HG03039 (cell line): ENCODE measurements around the gene NPTX1.

Experiments used
- ATAC-seq: cut with Tn5 transposase; IDR thresholded peaks from one replicate; pipeline ENCODE4 v1.9.1; 2021; ENCODE audit warnings: mild to moderate bottlenecking, moderate library complexity; ENCODE audit not compliant: unreplicated experiment

Gene NPTX1

DNA sequence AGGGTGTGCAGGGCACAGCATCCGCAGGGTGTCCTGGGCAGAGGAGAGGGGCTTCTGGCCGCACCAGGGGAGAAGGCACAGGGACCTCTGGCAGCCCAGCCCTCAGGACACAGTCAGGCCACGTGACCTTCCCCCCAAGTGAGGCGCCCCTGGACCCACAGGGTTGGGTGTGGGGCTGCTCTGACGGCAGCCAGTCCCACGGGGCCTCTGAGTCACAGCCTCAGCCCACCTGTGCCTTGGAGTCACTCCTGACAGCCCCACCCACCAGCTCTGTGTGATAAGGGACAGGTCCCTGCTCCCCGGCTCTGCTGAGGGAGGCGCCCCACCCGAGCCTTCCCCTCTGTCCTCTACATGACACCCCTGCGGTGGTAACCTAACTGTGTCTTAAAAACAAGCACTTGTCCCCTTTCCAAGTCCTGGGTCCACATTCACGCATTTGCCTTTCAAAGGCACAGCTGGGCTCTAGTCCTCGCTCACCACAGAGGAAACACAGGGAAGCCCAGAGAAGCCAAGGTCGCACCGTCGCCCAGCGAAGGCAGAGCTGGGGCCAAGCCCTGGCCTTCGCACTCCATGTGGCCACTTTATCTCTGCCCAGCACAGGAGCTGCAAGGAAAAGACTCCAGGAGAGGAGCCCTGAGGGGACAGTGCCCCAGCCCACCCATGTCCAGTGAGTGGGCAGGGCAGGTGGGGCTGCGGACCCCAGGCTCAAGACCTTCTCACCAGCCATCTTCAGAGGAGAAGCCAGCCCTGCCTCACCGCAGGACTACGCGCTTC lies 5.1 kb upstream of the NPTX1 start:
- no peak for ATAC-seq

DNA sequence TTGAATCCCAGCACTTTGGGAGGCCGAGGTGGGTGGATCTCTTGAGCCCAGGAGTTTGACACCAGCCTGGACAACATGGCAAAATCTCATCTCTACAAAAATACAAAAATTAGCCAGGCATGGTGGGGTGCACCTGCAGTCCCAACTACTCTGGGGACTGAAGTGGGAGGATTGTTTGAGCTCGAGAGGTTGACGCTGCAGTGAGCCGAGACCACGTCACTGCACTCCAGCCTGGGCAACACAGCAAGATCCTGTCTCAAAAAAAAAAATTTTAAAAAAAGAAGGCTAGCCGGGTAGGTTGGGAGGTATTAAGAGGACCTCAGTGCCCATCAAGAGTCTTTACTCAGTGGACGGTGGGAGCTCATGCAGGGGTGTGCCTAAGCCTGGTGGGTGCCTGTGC lies 3.8 kb upstream of the NPTX1 start:
- no peak for ATAC-seq

DNA sequence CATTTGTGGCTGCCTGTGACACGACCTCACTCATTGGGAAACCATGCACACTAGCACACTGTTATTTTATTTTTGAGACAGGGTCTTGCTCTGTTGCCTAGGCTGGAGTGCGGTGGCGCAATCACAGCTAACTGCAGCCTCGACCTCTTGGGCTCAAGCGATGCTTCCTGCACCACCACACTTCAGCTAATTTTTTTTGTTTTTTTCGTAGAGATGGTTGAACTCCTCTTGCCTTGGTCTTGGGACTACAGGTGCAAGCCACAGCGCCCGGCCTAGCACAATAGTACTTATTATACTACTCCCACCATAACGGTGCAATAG lies 2.8 kb upstream of the NPTX1 start:
- no peak for ATAC-seq

DNA sequence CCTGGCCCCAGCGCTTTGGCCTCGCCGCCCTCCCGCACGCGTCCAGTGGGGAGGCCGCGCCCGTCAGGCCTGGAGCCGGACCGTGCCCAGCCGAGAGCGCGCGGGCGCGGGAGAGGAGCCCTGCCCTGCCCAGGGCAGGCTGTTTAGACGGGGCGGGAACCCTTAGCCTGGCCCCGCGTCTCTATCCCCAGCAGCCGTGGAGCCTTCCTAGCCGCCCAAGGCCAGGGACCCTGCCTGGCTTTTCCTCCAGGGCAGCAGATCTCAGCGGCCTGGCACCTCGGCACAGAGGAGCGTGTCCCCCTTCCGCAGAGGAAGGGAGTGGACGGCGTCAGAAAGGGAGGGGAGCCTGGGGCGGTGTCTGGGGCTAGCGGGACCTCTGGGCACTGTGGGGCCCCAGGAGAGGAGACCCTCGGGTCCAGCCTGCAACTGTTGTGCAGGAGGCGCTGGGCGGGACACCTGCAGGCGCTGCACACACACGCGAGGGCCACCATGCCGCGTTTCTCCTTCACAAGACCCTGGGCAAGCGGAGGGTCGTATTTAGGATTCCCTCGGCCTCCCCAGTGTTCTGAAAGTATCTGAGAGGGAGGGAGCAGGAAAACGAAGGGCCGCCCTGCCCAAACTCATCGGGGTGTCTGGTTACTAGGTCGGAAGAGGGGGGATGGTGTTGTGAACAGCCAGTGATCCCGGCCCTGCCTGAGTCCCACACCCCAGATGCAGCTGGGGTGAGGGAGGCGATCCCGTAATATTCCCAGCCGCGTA lies 2.3 kb upstream of the NPTX1 start:
- no peak for ATAC-seq

DNA sequence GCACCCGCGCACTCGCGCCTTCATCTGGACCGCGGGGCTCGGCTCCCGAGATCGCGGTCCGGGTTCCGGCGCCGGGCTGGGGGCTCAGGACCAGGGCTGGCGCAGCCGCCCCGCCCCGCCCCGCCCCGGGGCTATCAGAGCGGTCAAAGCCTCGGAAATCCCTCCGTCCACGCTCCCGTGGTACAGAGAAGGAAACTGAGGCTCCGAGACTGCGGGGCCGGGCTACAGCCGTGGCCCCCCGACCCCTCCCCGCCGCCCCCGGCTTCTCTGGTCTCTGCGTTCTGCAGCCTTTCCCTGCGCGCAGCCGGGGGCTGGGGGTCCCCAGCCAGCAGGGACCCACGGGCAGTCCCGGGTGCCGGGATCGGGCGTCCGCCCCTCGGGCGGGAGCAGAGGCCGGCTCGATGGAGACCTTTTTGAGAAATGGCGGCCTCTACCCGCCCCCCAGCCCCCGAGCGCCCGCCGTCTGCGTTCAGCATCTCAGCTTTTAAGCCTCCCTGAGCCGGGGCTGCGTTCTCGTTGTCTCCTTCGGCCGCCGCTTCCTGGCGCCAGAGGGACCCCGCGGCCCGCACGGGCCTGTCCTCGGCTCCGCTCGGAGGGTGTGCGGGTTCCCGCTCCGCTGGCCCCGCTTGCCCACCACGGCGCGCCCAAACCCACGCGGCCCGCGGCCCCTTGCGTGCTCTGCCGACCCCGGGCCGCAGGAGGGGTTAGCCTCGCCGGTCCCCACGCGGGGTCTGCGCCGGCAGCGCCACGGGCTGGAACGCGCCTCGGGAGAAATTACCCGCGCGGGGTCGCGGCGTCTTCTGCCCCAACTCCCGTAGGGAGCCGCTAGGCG lies 1.5 kb upstream of the NPTX1 start:
- ATAC-seq: no peak

DNA sequence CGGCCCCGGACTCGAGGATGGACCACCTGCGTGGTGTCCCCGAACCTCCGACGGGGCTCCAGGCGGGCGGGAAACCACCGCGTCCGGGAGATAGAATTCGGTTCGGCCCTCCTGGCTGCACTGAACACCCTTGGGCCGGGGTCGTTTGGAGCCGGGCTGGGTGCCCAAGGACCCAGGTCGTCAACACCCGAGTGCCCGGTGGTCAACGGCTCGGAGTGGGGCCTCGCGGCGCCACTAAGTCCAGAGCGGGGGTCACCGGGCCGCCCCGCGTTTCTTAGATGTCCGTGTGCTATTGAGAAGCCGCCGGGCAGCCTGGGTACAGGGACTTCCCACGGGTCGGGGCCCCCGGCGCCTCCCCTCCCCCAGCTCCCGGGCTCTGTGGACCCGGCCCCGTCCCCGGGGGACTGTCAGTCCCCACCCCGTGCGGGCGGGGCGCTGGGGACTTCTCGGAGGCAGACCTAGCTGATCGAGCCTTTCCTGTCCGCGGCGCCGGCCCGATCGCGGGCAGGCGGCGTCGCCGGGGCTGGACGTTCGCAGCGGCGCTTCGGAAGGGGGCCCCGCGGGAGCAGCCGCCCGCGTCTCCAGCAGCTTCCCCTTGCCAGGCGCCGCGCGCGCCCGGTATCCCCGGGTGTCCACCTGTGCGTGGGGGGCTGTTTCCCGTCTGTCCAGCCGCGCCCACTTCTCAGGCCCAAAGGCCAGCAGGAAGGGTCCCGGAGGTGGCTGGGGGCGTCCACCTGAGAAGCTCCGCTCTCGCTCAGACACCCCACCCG lies 655 bp upstream of the NPTX1 start:
- ATAC-seq: no peak

DNA sequence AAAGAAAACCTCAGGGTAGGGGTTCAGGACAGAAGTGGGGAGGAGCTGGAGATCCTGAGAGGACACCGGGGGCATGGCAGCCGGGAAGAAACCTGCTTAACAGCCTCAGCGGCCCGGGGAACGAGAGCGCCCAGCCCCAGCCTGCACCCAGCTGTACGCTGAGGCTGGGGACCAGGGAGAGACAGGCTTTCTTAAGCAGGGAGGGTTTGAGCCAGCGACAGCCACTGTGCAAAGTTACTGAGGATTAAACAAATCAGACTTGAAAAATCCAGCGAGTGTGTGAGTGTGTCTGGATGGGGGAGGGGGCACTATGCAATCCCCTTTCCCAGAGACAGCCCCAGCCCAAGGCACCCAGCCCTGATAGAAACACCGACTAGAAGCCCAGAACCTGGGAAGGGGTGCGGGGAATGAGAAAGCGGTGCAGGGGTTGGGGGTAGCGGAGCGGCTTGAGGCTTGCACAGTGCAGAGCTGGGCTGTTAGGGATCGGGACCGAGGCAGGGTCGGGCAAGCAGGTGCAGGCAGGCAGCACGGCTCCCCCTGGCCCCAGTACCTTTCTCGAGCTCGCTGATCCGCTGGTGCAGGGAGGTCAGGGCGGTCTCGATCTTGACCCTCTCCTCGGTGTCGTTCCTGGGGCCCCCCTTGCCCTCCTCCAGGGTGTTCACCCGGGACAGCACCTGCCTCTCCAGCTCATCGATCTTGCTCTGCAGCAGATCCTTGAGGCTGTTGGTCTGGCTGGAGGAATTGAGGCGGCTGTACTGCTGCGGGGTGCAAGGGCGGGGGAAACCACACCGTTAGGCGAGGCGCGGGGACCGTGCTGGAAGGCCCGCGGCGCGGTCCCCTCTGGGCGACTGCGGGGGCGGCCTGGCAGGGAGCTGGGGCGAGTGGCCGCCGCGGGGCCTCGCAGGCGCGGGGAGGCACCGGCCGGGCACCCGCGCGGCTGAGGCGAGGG lies 1.2 kb downstream of the NPTX1 start:
- no peak for ATAC-seq

DNA sequence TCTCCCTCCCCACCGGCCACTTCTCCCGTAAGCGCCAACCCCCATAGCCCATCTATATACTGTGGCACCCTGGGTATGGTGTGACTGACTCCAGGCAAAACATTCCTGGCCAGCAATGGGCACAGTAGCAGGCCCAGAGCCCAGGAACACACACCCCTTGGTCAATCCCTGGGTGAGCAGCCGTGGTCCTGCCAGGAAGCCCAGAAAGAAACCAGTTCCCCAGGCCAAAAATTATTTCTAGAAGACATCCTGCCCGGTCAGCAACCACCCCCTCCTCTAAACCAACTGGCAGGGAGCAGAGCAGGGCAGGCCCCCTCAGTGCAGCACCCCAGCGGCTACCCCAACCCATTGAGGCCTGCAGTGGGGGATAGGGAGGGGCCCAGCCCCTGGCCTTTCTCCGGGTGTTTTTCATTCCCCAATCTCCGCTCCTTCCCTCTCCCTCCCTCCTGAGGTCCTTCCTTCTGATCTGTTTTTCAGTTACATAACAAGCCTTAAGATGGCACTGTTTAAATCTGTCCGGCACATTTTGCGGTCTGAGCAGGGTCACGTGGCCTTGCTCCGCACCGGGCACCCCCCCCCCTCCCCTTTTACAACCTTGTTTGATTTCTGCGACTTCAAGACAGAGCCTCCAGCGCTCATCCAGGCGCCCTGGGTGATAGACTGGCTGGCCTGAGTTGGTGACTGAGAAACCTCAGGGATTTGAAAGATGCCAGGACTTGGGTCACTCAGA lies 2.0 kb downstream of the NPTX1 start:
- ATAC-seq: no peak

DNA sequence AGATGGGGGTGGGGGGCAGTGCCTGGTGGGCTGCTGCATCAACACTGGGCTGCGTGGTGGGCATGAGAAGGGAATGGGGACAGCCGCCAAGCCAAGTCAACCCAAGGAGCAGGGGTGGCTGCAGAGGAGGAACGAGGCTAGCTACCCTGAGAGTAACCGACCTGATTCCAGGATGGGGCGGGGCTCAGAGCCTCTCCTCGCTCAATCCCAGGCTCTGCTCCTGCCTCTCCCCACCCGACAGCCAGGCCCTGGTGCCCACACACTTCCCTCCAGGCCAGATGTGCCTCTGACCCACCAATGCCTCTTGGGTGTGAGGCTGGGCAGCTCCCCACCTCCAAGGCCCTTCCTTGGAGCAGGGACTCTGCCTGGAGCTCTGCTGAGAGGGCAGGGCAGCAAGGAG lies 2.7 kb downstream of the NPTX1 start:
- no peak for ATAC-seq

DNA sequence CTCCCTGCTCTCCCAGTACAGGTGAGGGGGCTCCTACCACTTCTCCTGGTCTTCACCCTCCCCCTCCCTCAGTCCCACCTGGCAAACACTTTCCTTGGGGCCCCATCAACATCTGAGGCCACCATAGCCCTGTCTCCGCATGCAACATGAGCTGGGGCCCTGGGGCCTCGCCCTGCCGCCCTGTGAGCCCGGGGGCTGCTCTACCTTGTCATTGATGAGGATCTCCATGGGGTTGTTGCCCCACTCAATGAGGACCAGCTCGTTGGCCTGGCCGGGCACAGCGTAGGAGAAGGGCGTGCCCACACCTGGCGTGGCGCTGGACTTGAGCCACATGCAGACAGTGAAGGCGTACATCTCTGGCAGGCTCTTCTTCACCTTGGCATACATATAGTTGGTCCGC lies 3.4 kb downstream of the NPTX1 start:
- no peak for ATAC-seq

DNA sequence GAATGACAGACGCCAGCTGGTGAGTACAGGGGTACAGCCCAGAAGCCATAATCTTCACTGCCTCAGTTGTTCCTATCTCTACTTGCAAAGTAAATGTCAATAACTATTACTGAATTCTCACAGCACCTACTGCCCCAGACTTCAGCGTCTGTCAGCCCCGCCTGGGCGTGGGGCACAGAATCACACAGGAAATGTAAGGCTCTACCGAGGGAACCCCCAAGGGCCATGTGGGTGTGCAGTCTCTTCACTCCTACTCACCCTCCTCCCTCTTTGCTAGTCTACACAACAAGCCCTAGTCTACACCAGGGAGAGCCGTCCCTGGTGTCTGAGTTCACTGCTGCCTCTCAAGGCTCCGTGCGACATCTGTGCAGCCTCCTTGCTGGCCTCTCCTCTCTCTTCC lies 4.5 kb downstream of the NPTX1 start:
- no peak for ATAC-seq

DNA sequence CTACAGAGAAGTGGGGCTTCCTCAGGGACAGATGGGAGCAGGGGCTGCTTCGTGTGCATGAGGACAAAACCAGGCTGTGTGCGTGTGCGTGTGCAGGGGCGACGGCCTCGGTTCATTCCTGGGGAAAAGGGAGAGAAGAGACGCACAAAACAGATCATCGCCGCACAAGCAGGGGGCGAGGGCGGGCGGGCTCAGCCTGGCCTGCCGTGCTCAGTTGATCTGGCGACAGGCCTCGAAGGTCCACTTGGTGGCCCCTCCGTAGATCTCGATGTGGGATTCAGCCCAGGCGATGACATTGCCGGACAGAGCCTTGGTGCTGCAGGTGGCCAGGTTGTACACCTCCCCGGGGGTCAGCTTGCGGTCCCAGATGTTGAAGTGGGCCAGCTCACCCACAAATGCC lies 5.8 kb downstream of the NPTX1 start:
- no peak for ATAC-seq

DNA sequence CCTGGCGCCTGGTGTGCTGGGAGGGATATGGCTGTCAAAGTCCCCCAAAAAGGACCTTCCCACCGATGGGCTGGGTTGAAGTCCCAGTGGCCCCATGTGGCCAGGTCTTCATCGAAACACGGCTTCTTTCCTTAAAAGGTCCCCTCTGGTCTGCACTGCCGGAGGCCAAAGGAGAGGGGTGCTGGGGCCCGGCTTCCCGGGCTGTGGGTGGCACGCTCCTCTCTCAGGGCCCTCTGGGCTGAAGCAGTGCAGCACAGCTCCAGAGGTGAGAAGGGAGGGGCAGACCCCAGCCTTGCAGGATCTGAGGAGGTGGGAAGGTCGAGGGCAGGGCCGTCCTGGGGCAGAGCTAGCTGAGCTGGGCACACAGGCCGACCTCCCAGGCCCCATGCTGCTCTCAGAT lies 6.7 kb downstream of the NPTX1 start:
- ATAC-seq: no peak

DNA sequence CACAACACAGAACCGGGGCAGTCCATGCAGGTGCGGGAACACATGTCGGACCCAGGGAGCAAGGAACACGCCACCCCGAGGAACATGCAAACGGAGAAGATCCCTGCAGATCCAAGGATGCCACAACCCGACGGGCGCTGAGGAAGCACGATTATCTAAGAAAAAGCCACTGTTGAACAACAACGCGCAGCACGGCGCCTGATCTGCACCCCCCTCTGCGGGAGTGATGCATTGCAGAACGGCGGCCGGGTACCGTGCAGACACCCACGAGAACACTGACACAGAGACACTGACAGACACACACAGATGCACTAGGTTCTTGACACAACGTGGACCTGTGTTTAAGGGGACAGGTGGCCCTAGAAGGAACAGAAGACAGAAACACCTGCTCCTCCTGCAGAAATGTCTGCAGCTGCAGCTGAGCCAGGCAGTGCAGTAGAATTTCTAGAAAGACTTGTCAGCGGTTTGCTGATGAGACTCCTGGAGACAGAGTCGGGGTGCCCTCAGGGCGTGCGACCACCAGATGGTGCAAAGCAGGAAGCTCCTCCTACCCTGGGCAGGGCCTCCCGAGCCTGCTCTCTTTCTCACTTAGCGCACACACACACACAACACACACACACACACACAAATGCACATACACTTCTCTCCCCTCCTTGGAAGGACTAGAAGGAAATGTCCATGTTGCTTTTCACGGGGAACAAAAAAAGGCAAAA lies 7.5 kb downstream of the NPTX1 start:
- ATAC-seq: no peak

DNA sequence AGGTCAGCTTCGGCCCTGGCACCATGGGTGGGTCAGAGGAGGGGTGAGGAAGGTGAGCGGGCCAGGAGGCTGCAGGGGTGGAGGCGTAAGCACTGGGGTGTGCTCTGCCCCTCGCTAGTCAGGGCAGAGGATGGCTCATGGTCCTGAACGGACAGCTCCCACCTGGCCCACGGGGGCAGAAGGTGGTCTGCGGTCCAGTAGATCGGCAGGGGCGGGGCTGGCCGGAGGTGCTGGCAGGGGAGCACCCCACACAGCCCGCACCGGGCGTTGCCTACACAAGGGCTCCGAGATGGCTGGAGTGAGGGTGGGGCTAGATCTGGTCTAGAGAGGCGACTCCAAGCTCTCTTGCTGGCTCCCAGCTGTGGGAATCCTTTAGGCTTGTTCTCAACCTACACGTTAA lies 8.2 kb downstream of the NPTX1 start:
- ATAC-seq: no peak

DNA sequence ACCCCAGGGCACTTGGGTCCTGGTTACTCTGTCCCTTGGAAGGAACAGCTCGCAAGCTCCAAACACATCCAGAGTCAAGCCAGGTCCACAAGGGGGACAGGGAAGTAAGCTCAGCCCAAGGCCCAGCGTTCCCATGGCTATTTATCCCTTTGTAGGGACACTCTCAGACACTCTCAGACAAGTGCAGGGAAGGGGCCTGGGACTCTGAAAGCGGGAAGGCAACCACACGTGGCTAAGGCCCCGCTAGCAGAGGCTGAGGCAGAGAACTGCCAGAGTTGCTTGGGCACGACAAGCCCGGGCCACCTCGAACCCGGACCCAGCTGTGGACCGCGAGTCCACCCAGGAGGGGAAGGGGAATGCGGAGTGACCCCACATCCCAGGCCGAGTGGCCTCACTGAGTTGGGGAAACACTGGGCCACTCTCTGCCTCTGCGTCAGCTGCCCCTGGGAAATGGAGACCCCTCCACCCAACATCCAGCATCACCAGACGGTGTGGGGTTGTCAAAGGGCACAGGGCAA lies 10.2 kb downstream of the NPTX1 start:
- no peak for ATAC-seq

DNA sequence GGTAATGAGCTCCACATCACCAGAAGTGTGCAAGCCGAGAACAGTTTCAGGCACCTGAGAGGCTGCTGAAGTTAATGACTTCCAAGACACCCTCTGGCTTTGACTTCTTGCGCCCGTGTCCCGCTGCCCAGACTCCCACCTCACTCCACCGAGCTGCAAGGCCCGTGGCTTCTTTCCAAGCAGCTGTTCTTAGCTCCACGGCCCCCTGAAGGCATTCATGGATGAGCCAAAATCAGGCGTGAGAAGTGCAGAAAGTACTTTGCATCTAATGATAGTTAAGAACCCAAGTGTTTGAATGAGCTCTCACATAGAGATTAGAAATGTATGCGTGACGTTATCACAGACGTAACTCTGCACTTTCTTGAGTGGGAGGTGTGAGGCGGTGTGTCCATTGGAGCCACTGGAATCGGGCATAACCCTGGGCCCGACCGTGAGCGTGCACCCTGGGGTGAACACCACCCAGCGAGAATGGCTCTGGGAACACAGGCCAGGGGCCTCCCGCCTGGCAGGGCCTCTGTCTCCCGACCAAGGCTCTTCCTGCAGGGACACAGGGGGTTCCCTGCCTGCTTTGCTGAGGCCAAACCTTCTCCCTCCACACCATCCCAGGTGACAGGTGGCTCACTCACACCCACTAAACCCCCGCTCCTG lies 11.0 kb downstream of the NPTX1 start:
- ATAC-seq: no peak

DNA sequence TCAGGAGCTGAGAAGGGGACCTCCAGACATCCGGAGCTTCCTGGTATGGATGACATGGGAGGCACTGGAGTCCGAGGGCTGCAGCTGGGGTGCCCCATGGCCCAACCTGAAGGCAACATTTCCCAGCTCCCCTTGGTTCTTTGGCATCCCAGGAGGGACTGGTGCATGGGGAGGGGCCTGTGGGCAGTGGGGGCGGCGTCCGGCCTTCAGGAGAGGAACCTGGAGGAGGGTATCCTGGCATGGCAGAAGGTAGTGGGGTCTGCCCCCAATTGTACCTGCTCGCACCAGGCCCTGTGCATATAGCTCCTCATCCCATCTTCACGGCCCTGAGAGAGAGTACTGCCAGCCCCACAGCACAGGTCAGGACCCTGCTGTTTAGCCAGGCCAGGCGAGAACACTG lies 11.9 kb downstream of the NPTX1 start:
- ATAC-seq: no peak
